ENCODE measurements around the gene OPN3. TPM values are rescaled to one million over a fixed set of nuclear protein-coding genes. Genes with fewer than 3 reads are reported as not detected.

The OPN3 gene
- total RNA-seq, 1 donor from 2014 or later, result 32.1 TPM

DNA sequence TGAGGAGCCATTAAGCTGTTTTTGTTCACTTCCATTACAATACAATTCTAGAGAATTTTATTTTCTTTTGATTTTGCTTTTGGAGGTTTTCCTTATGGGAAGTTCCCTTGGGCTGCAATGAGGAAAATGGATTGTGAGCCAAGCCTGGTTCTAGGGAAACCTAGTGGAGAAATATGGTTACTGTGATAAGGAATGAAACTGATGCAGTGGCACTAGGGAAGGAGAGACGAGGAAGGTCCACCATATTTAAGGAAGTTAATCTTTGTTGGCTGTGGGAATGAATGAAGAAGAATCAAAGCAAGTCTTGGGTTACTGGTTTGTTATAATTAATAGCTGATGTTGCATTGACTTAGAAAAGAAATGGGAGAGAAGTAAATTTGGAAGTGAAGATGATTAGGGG is 28.4 kb downstream of the OPN3 start:
- peaks cover 8% of the 10 kb centered on the region for H3K4me1 Mint-ChIP-seq
- no peak overlapping the region for H3K27ac Mint-ChIP-seq
- no peaks in the 10 kb centered on the region for H3K9me3 Mint-ChIP-seq
- TF ChIP-seq, protein P1, sequence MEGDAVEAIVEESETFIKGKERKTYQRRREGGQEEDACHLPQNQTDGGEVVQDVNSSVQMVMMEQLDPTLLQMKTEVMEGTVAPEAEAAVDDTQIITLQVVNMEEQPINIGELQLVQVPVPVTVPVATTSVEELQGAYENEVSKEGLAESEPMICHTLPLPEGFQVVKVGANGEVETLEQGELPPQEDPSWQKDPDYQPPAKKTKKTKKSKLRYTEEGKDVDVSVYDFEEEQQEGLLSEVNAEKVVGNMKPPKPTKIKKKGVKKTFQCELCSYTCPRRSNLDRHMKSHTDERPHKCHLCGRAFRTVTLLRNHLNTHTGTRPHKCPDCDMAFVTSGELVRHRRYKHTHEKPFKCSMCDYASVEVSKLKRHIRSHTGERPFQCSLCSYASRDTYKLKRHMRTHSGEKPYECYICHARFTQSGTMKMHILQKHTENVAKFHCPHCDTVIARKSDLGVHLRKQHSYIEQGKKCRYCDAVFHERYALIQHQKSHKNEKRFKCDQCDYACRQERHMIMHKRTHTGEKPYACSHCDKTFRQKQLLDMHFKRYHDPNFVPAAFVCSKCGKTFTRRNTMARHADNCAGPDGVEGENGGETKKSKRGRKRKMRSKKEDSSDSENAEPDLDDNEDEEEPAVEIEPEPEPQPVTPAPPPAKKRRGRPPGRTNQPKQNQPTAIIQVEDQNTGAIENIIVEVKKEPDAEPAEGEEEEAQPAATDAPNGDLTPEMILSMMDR (IDR thresholded peaks at IDR 0.05), result no peak
- intact Hi-C loops (cut with micrococcal nuclease), result loop anchor here (1.0 kb wide), 7 partner anchors 16 to 406 kb away; no protein-coding TSS in a partner anchor
- ATAC-seq (ENCODE audit: low read depth) (no peak), DNase-seq (no peak)
- CTCF ChIA-PET, result interaction anchor here (0.8 to 4.9 kb wide), 18 partner anchors 10 to 389 kb away, joined by 3 to 50 read pairs (median 7); partner anchors contain the start of genes EXO1, KMO and MAP1LC3C
- no peaks in the 10 kb centered on the region for H3K27me3 Mint-ChIP-seq
- POLR2A ChIA-PET, result interaction anchor here (0.7 to 2.0 kb wide), 4 partner anchors 16 to 227 kb away, joined by 3 to 11 read pairs (median 8); partner anchors contain the start of gene KMO
- no peak overlapping the region for H3K4me3 Mint-ChIP-seq
- H3K36me3 Mint-ChIP-seq (ENCODE audit: low read depth), result peaks cover 6% of the 10 kb centered on the region

DNA sequence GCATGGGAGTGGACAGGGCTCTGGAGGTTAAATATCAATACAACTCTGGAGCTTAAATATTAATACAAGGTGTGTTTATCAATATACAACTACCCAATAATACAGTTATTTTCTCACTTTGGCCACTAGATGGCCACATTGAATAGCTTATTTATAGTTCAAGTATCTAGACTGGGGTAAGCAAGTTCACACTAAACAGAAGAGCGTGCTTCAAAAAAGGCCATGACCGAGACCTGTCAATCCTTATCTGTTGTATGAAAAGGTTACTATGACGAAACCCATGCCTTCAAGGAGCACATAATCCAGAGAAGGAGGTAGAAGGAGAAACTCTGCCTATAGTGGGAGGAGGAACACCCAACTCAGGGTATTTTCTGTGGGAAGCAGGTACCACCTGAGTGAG is 29.1 kb downstream of the OPN3 start:
- no peaks in the 10 kb centered on the region for H3K9me3 Mint-ChIP-seq
- ChIA-PET POLR2A (interaction anchor here (0.6 to 2.0 kb wide), 8 partner anchors 10 to 227 kb away, joined by 3 to 11 read pairs (median 4); partner anchors contain the start of gene KMO), CTCF (interaction anchor here (0.7 to 4.9 kb wide), 32 partner anchors 9 to 401 kb away, joined by 3 to 50 read pairs (median 6); partner anchors contain the start of genes EXO1, KMO and MAP1LC3C)
- H3K36me3 Mint-ChIP-seq (ENCODE audit: low read depth), result peaks cover 6% of the 10 kb centered on the region
- TF ChIP-seq, protein P1 (IDR thresholded peaks at IDR 0.05), result no peak
- H3K4me1 Mint-ChIP-seq, result peaks cover 8% of the 10 kb centered on the region
- H3K4me3 Mint-ChIP-seq, result no peak overlapping the region
- no peaks in the 10 kb centered on the region for H3K27me3 Mint-ChIP-seq
- no peak overlapping the region for H3K27ac Mint-ChIP-seq
- peak; percentile 96 for ATAC-seq (ENCODE audit: low read depth)
- DNase-seq, result no peak
- intact Hi-C loops (cut with micrococcal nuclease), result loop anchor here (1.0 kb wide), 7 partner anchors 16 to 406 kb away; no protein-coding TSS in a partner anchor

DNA sequence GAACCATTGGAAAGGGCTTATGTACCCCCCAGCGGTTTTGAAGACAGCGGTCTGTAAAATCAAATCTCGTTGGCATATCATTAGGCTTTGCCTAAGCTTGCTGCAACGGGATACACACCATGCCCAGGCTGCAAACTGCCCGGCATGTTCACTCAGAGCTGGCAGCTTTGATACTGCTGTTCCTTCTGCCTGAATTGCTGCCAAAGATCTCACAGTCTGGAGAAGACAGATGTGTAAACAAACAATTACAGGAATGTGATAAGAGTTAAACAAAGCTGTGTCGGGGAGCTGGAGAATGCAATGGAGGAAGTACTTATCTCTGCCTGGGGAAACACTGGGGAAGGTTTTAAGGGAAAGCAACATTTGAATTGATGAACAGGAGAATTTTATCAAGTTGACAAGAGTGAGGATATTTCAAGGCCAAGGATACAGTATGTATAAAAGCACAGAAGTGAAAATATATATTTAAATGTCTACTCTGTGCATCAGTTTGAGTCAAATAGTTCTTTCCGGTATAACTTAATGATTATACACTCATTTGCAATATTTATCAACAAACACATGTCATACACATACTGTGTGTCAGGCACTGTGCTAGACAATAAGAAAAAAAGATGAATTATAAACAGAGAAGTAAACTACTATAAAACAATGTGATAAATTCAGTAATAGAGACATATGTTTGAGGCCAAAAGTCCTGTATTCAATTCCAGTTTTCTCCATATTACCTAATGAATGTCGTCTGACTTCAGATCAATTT is 29.9 kb downstream of the OPN3 start:
- DNase-seq, result no peak
- H3K4me3 Mint-ChIP-seq, result no peak overlapping the region
- ATAC-seq (ENCODE audit: low read depth), result no peak
- no peaks in the 10 kb centered on the region for H3K9me3 Mint-ChIP-seq
- intact Hi-C loops (cut with micrococcal nuclease), result loop anchor here (1.0 kb wide), 1 partner anchor 14 kb away; no protein-coding TSS in a partner anchor
- no peak overlapping the region for H3K27ac Mint-ChIP-seq
- H3K27me3 Mint-ChIP-seq, result no peaks in the 10 kb centered on the region
- peaks cover 11% of the 10 kb centered on the region for H3K4me1 Mint-ChIP-seq
- TF ChIP-seq, protein P1 (IDR thresholded peaks at IDR 0.05), result no peak
- H3K36me3 Mint-ChIP-seq (ENCODE audit: low read depth), result peaks cover 9% of the 10 kb centered on the region
- ChIA-PET POLR2A (interaction anchor here (0.7 to 2.0 kb wide), 6 partner anchors 11 to 78 kb away, joined by 3 to 11 read pairs (median 4); partner anchors contain the start of gene KMO), CTCF (interaction anchor here (0.5 to 4.9 kb wide), 34 partner anchors 8 to 1776 kb away, joined by 3 to 50 read pairs (median 6); partner anchors contain the start of genes EXO1, KMO and MAP1LC3C)

DNA sequence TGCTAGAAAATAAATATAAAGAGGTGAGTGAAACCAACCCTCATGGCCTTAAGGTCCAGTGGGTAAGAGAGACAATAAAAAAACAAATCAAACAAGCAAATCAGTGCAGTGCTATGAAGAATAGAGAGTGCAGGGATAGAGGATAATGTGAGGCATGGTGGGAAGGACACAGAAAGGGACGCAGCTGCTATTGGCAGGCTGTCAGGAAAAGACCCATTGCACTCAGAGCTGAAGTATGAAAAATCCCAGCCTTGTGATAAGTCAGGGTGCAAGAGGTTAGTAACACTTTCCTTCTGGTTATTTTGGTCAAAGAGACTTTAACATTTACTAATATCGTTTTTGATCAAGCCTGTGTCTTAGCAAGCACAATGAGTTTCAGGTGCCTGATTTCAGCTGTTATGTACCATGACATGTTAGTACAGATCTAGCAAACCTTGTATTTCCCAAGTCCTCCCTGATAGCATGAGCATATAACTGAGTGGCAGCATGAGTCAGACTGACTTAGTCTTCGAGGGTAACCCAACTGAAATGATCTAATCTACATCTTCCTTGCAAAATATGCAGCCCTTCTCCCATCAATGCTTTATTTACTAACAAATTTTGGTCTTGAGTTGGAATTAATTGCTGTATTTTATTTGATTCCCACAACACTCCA is 31.7 kb downstream of the OPN3 start:
- POLR2A ChIA-PET, result no interaction called here

More for the DNA sequence above, 31.7 kb downstream of the OPN3 start:
- TF ChIP-seq, protein P1 (IDR thresholded peaks at IDR 0.05), result no peak
- intact Hi-C loops (cut with micrococcal nuclease), result no loop called here
- H3K4me1 Mint-ChIP-seq, result peaks cover 20% of the 10 kb centered on the region
- peaks cover 16% of the 10 kb centered on the region for H3K36me3 Mint-ChIP-seq (ENCODE audit: low read depth)
- peak overlapping the region; percentile 2 for H3K27ac Mint-ChIP-seq
- no peak for ATAC-seq (ENCODE audit: low read depth)
- H3K9me3 Mint-ChIP-seq, result no peaks in the 10 kb centered on the region
- CTCF ChIA-PET, result interaction anchor here (0.8 to 4.9 kb wide), 2 partner anchors 18 to 390 kb away, joined by 3 to 49 read pairs; partner anchors contain the start of gene MAP1LC3C
- no peak overlapping the region for H3K4me3 Mint-ChIP-seq
- H3K27me3 Mint-ChIP-seq, result no peaks in the 10 kb centered on the region
- no peak for DNase-seq
